A673 (cell line): ENCODE data around the gene PGP. TPM values are rescaled to one million over a fixed set of nuclear protein-coding genes. Genes with fewer than 3 reads are reported as not detected.

ENCODE experiments used
- BruUV-seq: library from RNA; stranded (reverse); fragments of 400-500 nt; replicated peaks from 2 replicates; lab custom pipeline; 2021; lab: Mats Ljungman, UMichigan
- CTCF ChIA-PET: fragments of 300-600 bp; sonication (Branson Sonifier 250); formaldehyde crosslinking; loops from one replicate; lab custom pipeline; 2022; ENCODE audit warnings: antibody characterized with exemption; lab: Charles Lee
- POLR2A ChIA-PET: fragments of 300-600 bp; sonication (Branson Sonifier 250); formaldehyde crosslinking; loops from one replicate; lab custom pipeline; 2022; ENCODE audit warnings: antibody characterized with exemption; ENCODE audit not compliant: low non-redundant PET; lab: Charles Lee
- DNase-seq: peaks from one replicate; pipeline ENCODE4 v3.0.0-alpha.2; 2015; ENCODE audit warnings: low spot score
- H3K27ac ChIP-seq: fragments of 200-600 bp; sonication (generic); 2 replicates; pipeline ENCODE4 v1.5.1; 2016; ENCODE audit warnings: mixed run types, low read depth, mild to moderate bottlenecking, mixed read lengths, antibody characterized with exemption, low read length; ENCODE audit not compliant: poor library complexity, severe bottlenecking
- H3K27me3 ChIP-seq: fragments of 200-600 bp; sonication (generic); replicated peaks from 2 replicates; pipeline ENCODE4 v1.6.1; 2017; ENCODE audit warnings: mixed run types, low read depth, mild to moderate bottlenecking, mixed read lengths, antibody characterized with exemption, low read length; ENCODE audit not compliant: insufficient read depth, poor library complexity
- H3K36me3 ChIP-seq: fragments of 200-600 bp; sonication (generic); 2 replicates; pipeline ENCODE4 v1.6.1; 2016; ENCODE audit warnings: mixed run types, mild to moderate bottlenecking, mixed read lengths, antibody characterized with exemption, low read length; ENCODE audit not compliant: insufficient read depth, poor library complexity, severe bottlenecking
- H3K4me1 ChIP-seq: fragments of 200-600 bp; sonication (generic); 2 replicates; pipeline ENCODE4 v1.6.1; 2017; ENCODE audit warnings: mixed run types, mild to moderate bottlenecking, mixed read lengths, antibody characterized with exemption, low read length; ENCODE audit not compliant: insufficient read depth, poor library complexity, severe bottlenecking
- H3K4me3 ChIP-seq: fragments of 200-600 bp; sonication (generic); 2 replicates; pipeline ENCODE4 v1.5.1; 2016; ENCODE audit warnings: low read depth, mixed run types, mild to moderate bottlenecking, mixed read lengths, low read length; ENCODE audit not compliant: poor library complexity, severe bottlenecking
- H3K9me3 ChIP-seq: fragments of 200-600 bp; sonication (generic); 2 replicates; pipeline ENCODE4 v1.6.1; 2016; ENCODE audit warnings: mixed run types, low read depth, mild to moderate bottlenecking, mixed read lengths, antibody characterized with exemption, low read length; ENCODE audit not compliant: poor library complexity, severe bottlenecking
- EZH2 ChIP-seq: fragments of 200-600 bp; sonication (generic); IDR thresholded peaks from 2 replicates; pipeline ENCODE4 v1.6.1; 2017; ENCODE audit warnings: borderline replicate concordance, low read depth, mild to moderate bottlenecking, mixed read lengths, antibody characterized with exemption, low read length; ENCODE audit not compliant: poor library complexity, severe bottlenecking
- intact Hi-C: fragments of 100-400 bp; cut with micrococcal nuclease; formaldehyde crosslinking; loops from one replicate; pipeline ENCODE4 v1.10.0; 2022; ENCODE audit not compliant: unreplicated experiment
- total RNA-seq: library from RNA; stranded (reverse); gene quantifications from 2 replicates; pipeline ENCODE4 v1.2.3, GENCODE V29; 2021
- TF ChIP-seq, protein P1 (sequence below): fragments of 300-800, 200-600 bp; sonication (generic); conservative IDR thresholded peaks from 2 replicates; pipeline ENCODE4 v1.5.1; 2017; ENCODE audit warnings: low read depth, mild to moderate bottlenecking, antibody characterized with exemption, low read length, moderate library complexity, mixed read lengths

The PGP gene
- total RNA-seq, 1 experiment from 2014 or later, result 26.5 TPM

DNA sequence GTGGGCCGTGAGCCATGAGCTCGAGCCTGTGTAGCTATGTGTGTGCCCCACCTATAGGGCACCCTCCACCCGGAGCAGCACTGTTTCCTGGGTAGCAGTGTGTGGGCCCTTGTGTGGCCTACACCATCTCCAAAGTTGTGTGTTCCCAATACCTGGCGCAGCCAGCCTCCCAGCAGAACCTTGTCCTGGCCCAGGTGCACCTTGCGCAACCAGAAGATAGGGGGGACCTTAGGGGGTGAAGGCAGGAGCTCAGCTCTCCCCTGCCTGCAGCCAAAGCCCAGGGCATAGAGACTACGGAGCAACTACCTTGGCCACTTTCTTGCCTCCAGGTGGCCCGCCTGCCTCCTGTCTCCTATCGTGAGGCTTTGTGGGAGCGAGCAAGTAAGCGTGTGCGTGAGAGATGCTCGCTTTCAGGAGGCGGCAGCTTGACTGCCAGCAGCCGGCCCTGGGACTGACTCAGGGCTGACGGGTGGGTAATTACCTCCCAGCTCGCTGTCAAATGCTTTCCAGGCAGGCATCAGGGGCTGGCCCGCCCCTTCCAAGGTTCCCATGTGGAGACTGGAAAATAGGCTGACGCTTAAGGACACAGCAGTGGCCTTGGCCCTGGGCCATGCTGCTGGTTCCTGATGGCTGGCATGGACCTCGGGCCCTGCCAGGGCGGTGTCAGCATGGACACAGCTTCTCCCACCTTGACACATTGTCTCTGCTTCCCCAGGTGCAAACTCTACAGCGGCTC is 40.1 kb downstream of the PGP start:
- ChIA-PET CTCF (interaction anchor here (0.5 kb wide), 1 partner anchor 152 kb away, joined by 3 read pairs; no protein-coding TSS in a partner anchor), POLR2A (no interaction called here)
- no peak overlapping the region for H3K4me3 ChIP-seq
- H3K36me3 ChIP-seq, result peaks cover 33% of the 10 kb centered on the region
- DNase-seq, result no peak
- H3K4me1 ChIP-seq, result no peaks in the 10 kb centered on the region
- H3K9me3 ChIP-seq, result no peaks in the 10 kb centered on the region
- H3K27ac ChIP-seq, result no peak overlapping the region
- BruUV-seq, result no TSS peak
- H3K27me3 ChIP-seq, result no peaks in the 10 kb centered on the region
- intact Hi-C loops, result no loop called here
- TF ChIP-seq, protein P1, sequence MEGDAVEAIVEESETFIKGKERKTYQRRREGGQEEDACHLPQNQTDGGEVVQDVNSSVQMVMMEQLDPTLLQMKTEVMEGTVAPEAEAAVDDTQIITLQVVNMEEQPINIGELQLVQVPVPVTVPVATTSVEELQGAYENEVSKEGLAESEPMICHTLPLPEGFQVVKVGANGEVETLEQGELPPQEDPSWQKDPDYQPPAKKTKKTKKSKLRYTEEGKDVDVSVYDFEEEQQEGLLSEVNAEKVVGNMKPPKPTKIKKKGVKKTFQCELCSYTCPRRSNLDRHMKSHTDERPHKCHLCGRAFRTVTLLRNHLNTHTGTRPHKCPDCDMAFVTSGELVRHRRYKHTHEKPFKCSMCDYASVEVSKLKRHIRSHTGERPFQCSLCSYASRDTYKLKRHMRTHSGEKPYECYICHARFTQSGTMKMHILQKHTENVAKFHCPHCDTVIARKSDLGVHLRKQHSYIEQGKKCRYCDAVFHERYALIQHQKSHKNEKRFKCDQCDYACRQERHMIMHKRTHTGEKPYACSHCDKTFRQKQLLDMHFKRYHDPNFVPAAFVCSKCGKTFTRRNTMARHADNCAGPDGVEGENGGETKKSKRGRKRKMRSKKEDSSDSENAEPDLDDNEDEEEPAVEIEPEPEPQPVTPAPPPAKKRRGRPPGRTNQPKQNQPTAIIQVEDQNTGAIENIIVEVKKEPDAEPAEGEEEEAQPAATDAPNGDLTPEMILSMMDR, result no peak
- no peak for TF ChIP-seq EZH2

- H3K4me3 ChIP-seq, result no peak overlapping the region
- BruUV-seq, result no TSS peak
- intact Hi-C loops, result no loop called here
- ChIA-PET POLR2A (no interaction called here), CTCF (no interaction called here)
- DNase-seq, result no peak
- H3K27ac ChIP-seq, result no peak overlapping the region
- no peaks in the 10 kb centered on the region for H3K4me1 ChIP-seq
- no peak for TF ChIP-seq EZH2
- TF ChIP-seq, protein P1, result no peak
- peaks cover 33% of the 10 kb centered on the region for H3K36me3 ChIP-seq
- H3K9me3 ChIP-seq, result no peaks in the 10 kb centered on the region
- no peaks in the 10 kb centered on the region for H3K27me3 ChIP-seq
Measured at GRCh38 chr16:2173916-2174315, 40.7 kb downstream of the PGP start.

GRCh38 chr16:2173366-2173765 is 41.3 kb downstream of the PGP start:
- ChIA-PET CTCF (no interaction called here), POLR2A (no interaction called here)
- no peak overlapping the region for H3K4me3 ChIP-seq
- H3K36me3 ChIP-seq, result peaks cover 33% of the 10 kb centered on the region
- TF ChIP-seq, protein P1, result no peak
- no peak for TF ChIP-seq EZH2
- H3K27me3 ChIP-seq, result no peaks in the 10 kb centered on the region
- no peak for DNase-seq
- H3K4me1 ChIP-seq, result no peaks in the 10 kb centered on the region
- no peak overlapping the region for H3K27ac ChIP-seq
- intact Hi-C loops, result no loop called here
- no peaks in the 10 kb centered on the region for H3K9me3 ChIP-seq
- no TSS peak for BruUV-seq
